IPS-15b (cell line): ENCODE results near the gene SLC25A43.

ENCODE experiments used
- H3K27me3 ChIP-seq: one replicate; pipeline ENCODE4 v1.6.1; 2013; ENCODE audit warnings: low read length; ENCODE audit not compliant: control insufficient read depth, insufficient read depth
- H3K36me3 ChIP-seq: one replicate; pipeline ENCODE4 v1.6.1; 2013; ENCODE audit warnings: low read length; ENCODE audit not compliant: control insufficient read depth, insufficient read depth
- H3K4me1 ChIP-seq: one replicate; pipeline ENCODE4 v1.6.1; 2013; ENCODE audit warnings: mild to moderate bottlenecking, low read length; ENCODE audit not compliant: control insufficient read depth, insufficient read depth
- H3K4me3 ChIP-seq: one replicate; pipeline ENCODE4 v1.5.1; 2013; ENCODE audit warnings: low read depth, low read length
- H3K9ac ChIP-seq: one replicate; pipeline ENCODE4 v1.6.1; 2013; ENCODE audit warnings: low read depth, mild to moderate bottlenecking, low read length
- H3K9me3 ChIP-seq: one replicate; pipeline ENCODE4 v1.6.1; 2013; ENCODE audit warnings: mild to moderate bottlenecking, low read length; ENCODE audit not compliant: control insufficient read depth, insufficient read depth

SLC25A43 gene

DNA sequence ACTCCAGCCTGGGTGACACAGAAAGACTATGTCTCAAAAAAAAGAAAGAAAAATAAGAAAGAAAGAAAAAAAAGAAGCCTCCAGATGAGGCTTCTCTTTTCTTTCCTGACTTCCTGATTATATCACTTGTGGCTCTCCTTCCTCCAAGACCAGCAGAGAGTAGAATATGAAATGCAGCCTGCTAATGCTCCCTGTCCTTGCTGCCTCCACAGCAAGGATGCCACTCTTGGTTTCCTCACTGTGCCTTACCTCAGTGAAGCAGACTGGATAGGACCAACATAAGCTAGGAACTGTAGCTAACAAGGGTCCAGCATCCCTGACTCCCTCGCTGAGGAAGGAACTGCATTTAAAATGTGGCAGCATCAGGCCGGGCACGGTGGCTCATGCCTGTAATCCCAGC is 11.7 kb downstream of the SLC25A43 start:
- no peaks in the 10 kb centered on the region for H3K4me1 ChIP-seq
- H3K9ac ChIP-seq, result no peak overlapping the region
- H3K36me3 ChIP-seq, result no peaks in the 10 kb centered on the region
- no peaks in the 10 kb centered on the region for H3K9me3 ChIP-seq
- H3K27me3 ChIP-seq, result no peaks in the 10 kb centered on the region
- H3K4me3 ChIP-seq, result no peak overlapping the region

DNA sequence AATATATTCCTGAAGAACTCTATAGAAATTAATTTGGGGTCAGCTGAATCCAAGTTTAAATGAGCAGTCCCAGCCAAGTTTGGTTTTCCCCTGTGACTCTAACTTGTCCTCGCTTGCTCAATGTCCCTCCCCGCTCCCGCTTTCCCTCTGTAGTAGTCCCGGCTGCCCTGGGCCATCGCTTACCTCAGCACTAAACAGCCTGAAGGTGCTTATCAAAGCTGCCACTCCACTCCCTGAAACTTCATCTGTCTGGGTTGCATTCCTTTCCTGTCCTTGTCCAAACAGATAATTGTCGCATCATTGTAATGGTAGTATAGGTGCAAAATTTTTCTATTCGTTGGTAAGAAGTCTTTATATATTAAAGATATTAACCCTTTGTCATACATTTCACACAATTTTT is 12.8 kb downstream of the SLC25A43 start:
- H3K4me3 ChIP-seq, result no peak overlapping the region
- H3K4me1 ChIP-seq, result no peaks in the 10 kb centered on the region
- no peaks in the 10 kb centered on the region for H3K36me3 ChIP-seq
- H3K27me3 ChIP-seq, result no peaks in the 10 kb centered on the region
- no peaks in the 10 kb centered on the region for H3K9me3 ChIP-seq
- no peak overlapping the region for H3K9ac ChIP-seq

- no peaks in the 10 kb centered on the region for H3K27me3 ChIP-seq
- H3K4me1 ChIP-seq, result no peaks in the 10 kb centered on the region
- no peaks in the 10 kb centered on the region for H3K36me3 ChIP-seq
- no peak overlapping the region for H3K9ac ChIP-seq
- no peak overlapping the region for H3K4me3 ChIP-seq
- H3K9me3 ChIP-seq, result no peaks in the 10 kb centered on the region
Observed at GRCh38 chrX:119417376-119417775, 18.2 kb downstream of the SLC25A43 start.

- no peaks in the 10 kb centered on the region for H3K9me3 ChIP-seq
- no peak overlapping the region for H3K9ac ChIP-seq
- no peaks in the 10 kb centered on the region for H3K36me3 ChIP-seq
- no peak overlapping the region for H3K4me3 ChIP-seq
- H3K27me3 ChIP-seq, result no peaks in the 10 kb centered on the region
- H3K4me1 ChIP-seq, result no peaks in the 10 kb centered on the region
Observed at GRCh38 chrX:119417842-119418241, 18.7 kb downstream of the SLC25A43 start.

GRCh38 chrX:119419146-119419545 is 20.0 kb downstream of the SLC25A43 start:
- Histone ChIP-seq H3K27me3 (no peaks in the 10 kb centered on the region), H3K4me1 (no peaks in the 10 kb centered on the region), H3K36me3 (no peaks in the 10 kb centered on the region), H3K4me3 (no peak overlapping the region), H3K9me3 (no peaks in the 10 kb centered on the region), H3K9ac (no peak overlapping the region)

DNA sequence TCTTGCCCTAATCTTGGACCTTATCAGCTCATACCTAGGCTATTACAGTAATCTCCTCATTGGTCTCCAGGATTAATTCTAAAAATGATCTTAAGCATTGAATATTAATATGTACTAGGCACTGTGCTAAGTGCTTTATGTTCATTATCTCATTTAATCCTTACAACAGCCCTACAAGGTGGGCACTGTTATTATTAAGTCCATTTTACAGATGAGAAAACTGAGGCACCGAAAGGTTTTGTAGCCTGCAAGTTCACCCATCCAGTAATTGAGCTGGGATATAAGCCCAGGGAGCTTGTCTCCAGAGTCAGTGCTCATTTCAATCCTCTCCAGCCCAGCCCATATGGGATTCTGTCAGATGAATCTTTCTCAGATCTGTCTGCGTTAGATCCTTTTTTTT is 20.8 kb downstream of the SLC25A43 start:
- Histone ChIP-seq H3K36me3 (no peaks in the 10 kb centered on the region), H3K9me3 (no peaks in the 10 kb centered on the region), H3K9ac (no peak overlapping the region), H3K4me1 (no peaks in the 10 kb centered on the region), H3K4me3 (no peak overlapping the region), H3K27me3 (no peaks in the 10 kb centered on the region)

GRCh38 chrX:119421016-119421705 is 22.0 kb downstream of the SLC25A43 start:
- H3K27me3 ChIP-seq, result no peaks in the 10 kb centered on the region
- no peak overlapping the region for H3K4me3 ChIP-seq
- H3K4me1 ChIP-seq, result no peaks in the 10 kb centered on the region
- no peaks in the 10 kb centered on the region for H3K9me3 ChIP-seq
- no peak overlapping the region for H3K9ac ChIP-seq
- no peaks in the 10 kb centered on the region for H3K36me3 ChIP-seq

GRCh38 chrX:119423631-119424030 is 24.5 kb downstream of the SLC25A43 start:
- H3K27me3 ChIP-seq, result no peaks in the 10 kb centered on the region
- H3K9me3 ChIP-seq, result no peaks in the 10 kb centered on the region
- H3K36me3 ChIP-seq, result no peaks in the 10 kb centered on the region
- no peaks in the 10 kb centered on the region for H3K4me1 ChIP-seq
- no peak overlapping the region for H3K9ac ChIP-seq
- H3K4me3 ChIP-seq, result no peak overlapping the region

DNA sequence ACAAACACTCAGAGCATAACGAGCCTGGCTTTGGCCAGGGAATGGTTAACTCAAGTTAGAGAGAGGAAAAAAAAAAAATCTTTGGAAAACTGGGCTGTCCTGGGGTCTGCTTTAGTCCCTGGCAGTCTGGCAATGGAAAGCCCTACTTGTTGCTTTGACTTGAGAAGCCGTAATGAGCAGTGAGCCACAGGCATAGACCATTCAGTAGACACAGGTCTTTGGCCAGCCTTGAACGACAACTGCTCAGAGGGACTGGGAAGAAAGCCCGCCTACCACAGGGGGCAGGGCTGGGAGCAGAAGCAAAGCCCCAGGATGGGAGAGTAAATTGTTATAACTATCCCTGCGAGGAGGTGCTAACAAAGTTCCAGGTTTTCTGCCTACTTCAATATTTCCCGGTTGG is 25.9 kb downstream of the SLC25A43 start:
- H3K27me3 ChIP-seq, result no peaks in the 10 kb centered on the region
- no peaks in the 10 kb centered on the region for H3K9me3 ChIP-seq
- H3K4me1 ChIP-seq, result no peaks in the 10 kb centered on the region
- no peaks in the 10 kb centered on the region for H3K36me3 ChIP-seq
- no peak overlapping the region for H3K4me3 ChIP-seq
- no peak overlapping the region for H3K9ac ChIP-seq

DNA sequence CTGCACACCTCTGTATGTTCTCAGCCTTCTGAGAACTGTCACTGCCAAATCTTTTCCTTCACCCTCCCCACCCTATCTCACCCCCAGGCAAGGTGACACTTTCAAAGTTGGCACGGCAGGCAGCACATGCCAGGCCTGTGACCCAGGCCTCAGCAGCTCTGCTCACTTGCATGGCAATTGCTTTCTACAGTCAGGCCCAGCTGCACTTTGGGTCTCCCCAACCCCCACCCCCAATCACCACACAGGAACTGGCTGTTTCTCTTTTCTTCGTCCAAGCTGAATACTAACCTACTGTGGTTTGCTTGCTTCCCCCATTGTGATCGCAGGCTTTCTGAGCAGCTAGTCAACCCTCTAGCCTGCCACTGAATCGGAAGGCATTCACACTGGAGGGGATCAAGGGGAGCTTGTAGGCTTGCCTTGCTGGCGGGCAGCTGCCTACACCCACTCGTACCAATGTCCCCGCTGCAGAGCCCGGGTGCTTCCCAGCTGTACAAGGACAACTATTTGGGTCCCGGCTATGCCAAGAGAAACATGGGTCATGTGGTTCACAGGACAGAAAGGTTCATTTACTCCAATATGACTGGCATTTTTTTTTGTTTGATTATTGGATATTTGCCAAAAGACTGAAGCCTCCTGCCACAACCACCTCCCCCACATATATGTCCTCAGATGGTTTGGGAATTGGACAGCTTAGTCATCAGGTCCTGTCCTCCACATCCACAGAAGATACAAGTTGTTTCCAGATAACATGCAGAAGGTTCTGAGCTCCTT is 28.1 kb downstream of the SLC25A43 start:
- H3K9ac ChIP-seq, result no peak overlapping the region

DNA sequence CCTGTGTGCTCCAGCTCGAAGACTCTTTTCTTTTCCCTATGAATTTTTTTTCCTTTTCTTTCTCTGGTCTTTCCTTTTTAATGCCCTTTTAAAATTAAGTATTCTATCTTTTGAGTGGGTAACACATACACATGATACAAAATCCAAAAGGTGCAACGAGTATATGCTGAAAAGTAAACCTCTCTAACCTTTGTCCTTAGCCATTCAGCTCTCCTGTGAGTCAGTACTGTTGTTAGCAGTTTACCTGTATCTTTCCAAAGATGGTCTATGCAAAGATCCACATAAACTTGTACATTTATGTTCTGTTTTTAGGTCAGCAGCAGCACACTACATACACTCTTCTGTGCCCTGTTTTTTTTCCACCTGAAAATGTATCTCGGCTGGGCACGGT is 28.7 kb downstream of the SLC25A43 start:
- Histone ChIP-seq H3K9me3 (no peaks in the 10 kb centered on the region), H3K36me3 (no peaks in the 10 kb centered on the region), H3K4me1 (no peaks in the 10 kb centered on the region), H3K27me3 (no peaks in the 10 kb centered on the region), H3K4me3 (no peak overlapping the region), H3K9ac (no peak overlapping the region)

More for the DNA sequence above, 28.1 kb downstream of the SLC25A43 start:
- no peaks in the 10 kb centered on the region for H3K27me3 ChIP-seq
- H3K4me1 ChIP-seq, result no peaks in the 10 kb centered on the region
- H3K36me3 ChIP-seq, result no peaks in the 10 kb centered on the region
- H3K9me3 ChIP-seq, result no peaks in the 10 kb centered on the region
- no peak overlapping the region for H3K4me3 ChIP-seq

GRCh38 chrX:119429471-119429870 is 30.3 kb downstream of the SLC25A43 start:
- H3K36me3 ChIP-seq, result no peaks in the 10 kb centered on the region
- no peak overlapping the region for H3K9ac ChIP-seq
- no peaks in the 10 kb centered on the region for H3K27me3 ChIP-seq
- H3K4me3 ChIP-seq, result no peak overlapping the region
- no peaks in the 10 kb centered on the region for H3K9me3 ChIP-seq
- no peaks in the 10 kb centered on the region for H3K4me1 ChIP-seq
